SK-N-SH (cell line): ENCODE data around the gene RFC4. TPM values are rescaled to one million over a fixed set of nuclear protein-coding genes. Genes with fewer than 3 reads are reported as not detected.

Experiments used
- CTCF ChIA-PET: fragments of 300-600, 350-600 bp; formaldehyde crosslinking; extraction: SDS; loops from one replicate; lab custom pipeline; 2021; lab: Yijun Ruan, JAX
- POLR2A ChIA-PET: fragments of 350-600 bp; sonication (Branson Sonifier 250); formaldehyde crosslinking; extraction: SDS; loops from one replicate; lab custom pipeline; 2020; ENCODE audit warnings: antibody characterized with exemption, inconsistent platforms; lab: Yijun Ruan, JAX
- DNase-seq: peaks from one replicate; pipeline ENCODE4 v3.0.0; 2012
- H2AFZ ChIP-seq: fragments of 200-600 bp; sonication (generic); 2 replicates; pipeline ENCODE4 v1.8.1; 2016; ENCODE audit warnings: antibody characterized with exemption, mild to moderate bottlenecking, low read depth
- H3F3A ChIP-seq: fragments of 200-600 bp; sonication (generic); replicated peaks from 2 replicates; pipeline ENCODE3; 2016; ENCODE audit warnings: antibody characterized with exemption, mild to moderate bottlenecking; ENCODE audit not compliant: insufficient read depth
- H3K27ac ChIP-seq, 2 experiments: fragments of 200-500 bp in 1 of 2; fragments of 200-600 bp in 1 of 2; sonication (Bioruptor generic) in 1 of 2; sonication (generic), shearing (Covaris generic) in 1 of 2; 2 replicates each; pipeline versions ENCODE4 v1.5.1 to v1.6.1; 2014 to 2016; ENCODE audit warnings: low read depth in 2 of 2, inconsistent platforms in 1 of 2, low read length in 1 of 2, mild to moderate bottlenecking in 1 of 2, mixed read lengths in 1 of 2
- H3K27me3 ChIP-seq: fragments of 200-600 bp; sonication (generic), shearing (Covaris generic); 2 replicates; pipeline ENCODE4 v1.6.1; 2016; ENCODE audit warnings: mixed run types; ENCODE audit not compliant: insufficient read depth
- H3K36me3 ChIP-seq, 2 experiments: fragments of 200-500 bp in 1 of 2; fragments of 200-600 bp in 1 of 2; sonication (Bioruptor generic) in 1 of 2; sonication (generic) in 1 of 2; replicated peaks in 1 of 2; 2 replicates each; pipeline versions ENCODE3 to v1.5.1; 2014 to 2016; ENCODE audit warnings: low read length in 1 of 2, mild to moderate bottlenecking in 1 of 2; ENCODE audit not compliant: insufficient read depth in 2 of 2, control insufficient read depth in 1 of 2
- H3K4me1 ChIP-seq, 2 experiments: fragments of 200-500 bp in 1 of 2; fragments of 200-600 bp in 1 of 2; sonication (Bioruptor generic) in 1 of 2; sonication (generic), shearing (Covaris generic) in 1 of 2; 2 replicates each; pipeline versions ENCODE4 v1.5.1 to v1.6.1; 2014 to 2016; ENCODE audit warnings: low read depth in 1 of 2, low read length in 1 of 2, mixed run types in 1 of 2; ENCODE audit not compliant: insufficient read depth in 2 of 2, control insufficient read depth in 1 of 2
- H3K4me2 ChIP-seq: fragments of 200-600 bp; sonication (generic), shearing (Covaris generic); 2 replicates; pipeline ENCODE4 v1.6.1; 2017; ENCODE audit warnings: mixed run types
- H3K4me3 ChIP-seq, 2 experiments: fragments of 200-500 bp in 1 of 2; fragments of 200-600 bp in 1 of 2; sonication (Bioruptor generic) in 1 of 2; sonication (generic), shearing (Covaris generic) in 1 of 2; 2 replicates each; pipeline versions ENCODE4 v1.5.1 to v1.8.1; 2014 to 2016; ENCODE audit warnings: low read depth in 2 of 2, inconsistent platforms in 1 of 2, low read length in 1 of 2, mild to moderate bottlenecking in 1 of 2, mixed read lengths in 1 of 2, moderate library complexity in 1 of 2
- H3K79me2 ChIP-seq: fragments of 200-600 bp; sonication (generic); 2 replicates; pipeline ENCODE4 v1.8.1; 2017; ENCODE audit warnings: mild to moderate bottlenecking; ENCODE audit not compliant: insufficient read depth
- H3K9ac ChIP-seq: fragments of 200-600 bp; sonication (generic); 2 replicates; pipeline ENCODE4 v1.6.1; 2017; ENCODE audit warnings: mixed run types
- H3K9me2 ChIP-seq: fragments of 200-600 bp; sonication (generic); 2 replicates; pipeline ENCODE4 v1.6.1; 2017; ENCODE audit warnings: mixed run types
- H3K9me3 ChIP-seq: fragments of 200-600 bp; sonication (generic); 2 replicates; pipeline ENCODE4 v1.6.1; 2017; ENCODE audit warnings: mixed run types, mild to moderate bottlenecking, moderate library complexity
- H4K20me1 ChIP-seq: fragments of 200-600 bp; sonication (generic); 2 replicates; pipeline ENCODE4 v1.6.1; 2017; ENCODE audit warnings: mild to moderate bottlenecking, mixed run types; ENCODE audit not compliant: insufficient read depth
- CHD2 ChIP-seq: fragments of 150-350 bp; IDR thresholded peaks from 2 replicates; pipeline ENCODE4 v1.6.1; 2018; ENCODE audit warnings: low read length; ENCODE audit not compliant: partially characterized antibody
- ELF1 ChIP-seq: IDR thresholded peaks from 2 replicates; pipeline ENCODE4 v1.4.0; 2012
- EZH2phosphoT487 ChIP-seq: fragments of 200-600 bp; sonication (generic); IDR thresholded peaks from 2 replicates; pipeline ENCODE4 v1.6.1; 2017; ENCODE audit warnings: low read depth, mixed run types, mild to moderate bottlenecking, antibody characterized with exemption, moderate library complexity, borderline replicate concordance
- FOSL2 ChIP-seq: IDR thresholded peaks from 2 replicates; pipeline ENCODE4 v1.4.0; 2012; ENCODE audit warnings: low read depth, mild to moderate bottlenecking, moderate library complexity, borderline replicate concordance
- GATA2 ChIP-seq: sonication (generic); formaldehyde crosslinking; IDR thresholded peaks from 2 replicates; pipeline ENCODE4 v1.5.0; 2020; ENCODE audit warnings: mild to moderate bottlenecking, missing genetic modification reagents
- IRF3 ChIP-seq: fragments of 150-350 bp; IDR thresholded peaks from 2 replicates; pipeline ENCODE4 v1.6.1; 2016; ENCODE audit warnings: mild to moderate bottlenecking, low read depth, low read length
- JUND ChIP-seq: IDR thresholded peaks from 2 replicates; pipeline ENCODE4 v1.4.0; 2012
- MAX ChIP-seq: IDR thresholded peaks from 2 replicates; pipeline ENCODE4 v1.4.0; 2012; ENCODE audit warnings: low read depth
- MEF2A ChIP-seq: IDR thresholded peaks from 2 replicates; pipeline ENCODE4 v1.4.0; 2012; ENCODE audit warnings: low read depth, borderline replicate concordance
- NFIC ChIP-seq: IDR thresholded peaks from 2 replicates; pipeline ENCODE4 v1.4.0; 2012; ENCODE audit warnings: borderline replicate concordance
- NRF1 ChIP-seq: IDR thresholded peaks from 2 replicates; pipeline ENCODE4 v1.6.1; 2012; ENCODE audit warnings: low read depth, mild to moderate bottlenecking, low read length
- RAD21 ChIP-seq: IDR thresholded peaks from 2 replicates; pipeline ENCODE4 v1.6.1; 2012; ENCODE audit warnings: mild to moderate bottlenecking, low read length
- REST ChIP-seq: IDR thresholded peaks from 2 replicates; pipeline ENCODE4 v1.6.1; 2012; ENCODE audit warnings: mild to moderate bottlenecking, low read depth, low read length, moderate library complexity
- RFX5 ChIP-seq: IDR thresholded peaks from 2 replicates; pipeline ENCODE4 v1.6.1; 2012; ENCODE audit warnings: mild to moderate bottlenecking, improper control_type of control experiment, low read length
- RXRA ChIP-seq: IDR thresholded peaks from 2 replicates; pipeline ENCODE4 v1.4.0; 2012; ENCODE audit warnings: low read depth, mild to moderate bottlenecking, borderline replicate concordance
- SMC3 ChIP-seq: IDR thresholded peaks from 2 replicates; pipeline ENCODE4 v1.6.1; 2012; ENCODE audit warnings: low read depth, low read length, improper control_type of control experiment
- TAF1 ChIP-seq: IDR thresholded peaks from 2 replicates; pipeline ENCODE4 v1.6.1; 2012; ENCODE audit warnings: low read depth, mild to moderate bottlenecking, low read length, moderate library complexity, borderline replicate concordance
- ZBTB33 ChIP-seq: IDR thresholded peaks from 2 replicates; pipeline ENCODE4 v1.4.0; 2012; ENCODE audit warnings: low read depth, borderline replicate concordance
- WGBS: methylation state at CpG from one replicate; pipeline ENCODE4 v1.1.6; 2017; ENCODE audit warnings: low lambda C conversion rate; 5-methylcytosine and 5-hydroxymethylcytosine counted together
- polyA plus RNA-seq, 3 experiments: library from polyadenylated mRNA; depleted of rRNA; stranded (reverse); fragments of >200 nt; gene quantifications; 2 replicates each; pipeline ENCODE4 v1.2.3, GENCODE V29; 2012

RFC4 gene
- polyA plus RNA-seq, 1 of the 3 experiments (the other 2 are of a cell fraction) = 13.1 TPM

GRCh38 chr3:186760897-186761447, 45.3 kb downstream of the RFC4 start:
- H3K9me3 ChIP-seq = no peaks in the 10 kb centered on the region
- H3K79me2 ChIP-seq = no peaks in the 10 kb centered on the region
- 81% methylated on average over 8 of the region's 8 CpGs for WGBS
- POLR2A ChIA-PET = no interaction called here
- H3K27ac ChIP-seq = no peak overlapping the region
- no peaks in the 10 kb centered on the region for H3F3A ChIP-seq
- no peaks in the 10 kb centered on the region for H3K4me1 ChIP-seq
- no peak for DNase-seq
- CTCF ChIA-PET = no interaction called here
- H3K4me3 ChIP-seq = no peak overlapping the region
- no peaks in the 10 kb centered on the region for H4K20me1 ChIP-seq
- no peaks in the 10 kb centered on the region for H3K36me3 ChIP-seq
- H3K4me2 ChIP-seq = no peak overlapping the region
- H3K9ac ChIP-seq = no peak overlapping the region
- no peaks in the 10 kb centered on the region; the same call in 1 of the 2 replicates for H3K27me3 ChIP-seq
- no peaks in the 10 kb centered on the region for H3K9me2 ChIP-seq
- TF ChIP-seq IRF3 (no peak), ELF1 (no peak), ZBTB33 (no peak), NFIC (no peak)
- no peak overlapping the region for H2AFZ ChIP-seq

GRCh38 chr3:186760141-186760833, 46.0 kb downstream of the RFC4 start:
- H3F3A ChIP-seq = no peaks in the 10 kb centered on the region
- CTCF ChIA-PET = no interaction called here
- 80% methylated on average over 10 of the region's 10 CpGs for WGBS
- TF ChIP-seq REST (no peak), EZH2phosphoT487 (no peak), NFIC (no peak), NRF1 (no peak), JUND (no peak), MAX (no peak), RXRA (no peak), MEF2A (no peak), TAF1 (no peak), IRF3 (no peak), SMC3 (no peak), FOSL2 (no peak), RFX5 (no peak), CHD2 (no peak), GATA2 (CRISPR knock-in tag) (no peak), RAD21 (no peak)

More at GRCh38 chr3:186760141-186760833, 46.0 kb downstream of the RFC4 start:
- H3K9me2 ChIP-seq = no peaks in the 10 kb centered on the region
- H3K4me3 ChIP-seq = no peak overlapping the region
- no peak for DNase-seq
- no peaks in the 10 kb centered on the region for H3K36me3 ChIP-seq
- no peak overlapping the region for H3K4me2 ChIP-seq
- no peaks in the 10 kb centered on the region for H4K20me1 ChIP-seq
- H3K9me3 ChIP-seq = no peaks in the 10 kb centered on the region
- no peaks in the 10 kb centered on the region for H3K79me2 ChIP-seq
- POLR2A ChIA-PET = no interaction called here
- no peak overlapping the region for H3K9ac ChIP-seq
- no peak overlapping the region for H3K27ac ChIP-seq
- no peaks in the 10 kb centered on the region; the same call in 1 of the 2 replicates for H3K27me3 ChIP-seq
- H2AFZ ChIP-seq = no peak overlapping the region
- H3K4me1 ChIP-seq = no peaks in the 10 kb centered on the region
